Immature natural killer cell (primary cell): ENCODE results near the gene C9. TPM values are rescaled to one million over a fixed set of nuclear protein-coding genes. Genes with fewer than 3 reads are reported as not detected.
"Not testable (repeated sequence)": the region's sequence is repeated elsewhere in the genome, so short reads cannot be mapped to it uniquely, and the experiment has no call there.

Experiments used
- DNase-seq, 3 donors: peaks; one replicate each; pipeline ENCODE4 v3.0.0; 2022; ENCODE audit warnings: mixed read lengths in 1 of 3
- H3K27ac Mint-ChIP-seq, 6 donors: one replicate each; pipeline ENCODE4 v1.8.0; 2020; ENCODE audit warnings: mixed read lengths in 6 of 6, mild to moderate bottlenecking in 5 of 6, inconsistent platforms in 4 of 6, moderate library complexity in 3 of 6
- H3K27me3 Mint-ChIP-seq, 3 donors: one replicate each; pipeline ENCODE4 v1.8.0; 2020 to 2021; ENCODE audit warnings: low read depth in 3 of 3, mild to moderate bottlenecking in 3 of 3, mixed read lengths in 3 of 3, moderate library complexity in 3 of 3, inconsistent platforms in 1 of 3
- H3K36me3 Mint-ChIP-seq, 3 donors: one replicate each; pipeline ENCODE4 v1.8.0; 2020; ENCODE audit warnings: mixed read lengths in 3 of 3, inconsistent platforms in 2 of 3, mild to moderate bottlenecking in 2 of 3
- H3K4me1 Mint-ChIP-seq, 2 donors: one replicate each; pipeline ENCODE4 v1.8.0; 2020; ENCODE audit warnings: inconsistent platforms in 2 of 2, mild to moderate bottlenecking in 2 of 2, mixed read lengths in 2 of 2, moderate library complexity in 1 of 2
- H3K4me3 Mint-ChIP-seq, 5 donors: one replicate each; pipeline ENCODE4 v1.8.0; 2020; ENCODE audit warnings: mild to moderate bottlenecking in 5 of 5, mixed read lengths in 5 of 5, inconsistent platforms in 3 of 5, moderate library complexity in 3 of 5
- H3K9me3 Mint-ChIP-seq, 6 donors: one replicate each; pipeline ENCODE4 v1.8.0; 2020; ENCODE audit warnings: mild to moderate bottlenecking in 6 of 6, mixed read lengths in 6 of 6, inconsistent platforms in 4 of 6, moderate library complexity in 3 of 6
- polyA plus RNA-seq, 3 donors: library from polyadenylated mRNA; unstranded; fragments of 300-500 nt; fragmentation: Illumina TruSeq; gene quantifications; one replicate each; pipeline ENCODE4 v1.2.3, GENCODE V29; 2021

C9 gene
- not detected for polyA plus RNA-seq

DNA sequence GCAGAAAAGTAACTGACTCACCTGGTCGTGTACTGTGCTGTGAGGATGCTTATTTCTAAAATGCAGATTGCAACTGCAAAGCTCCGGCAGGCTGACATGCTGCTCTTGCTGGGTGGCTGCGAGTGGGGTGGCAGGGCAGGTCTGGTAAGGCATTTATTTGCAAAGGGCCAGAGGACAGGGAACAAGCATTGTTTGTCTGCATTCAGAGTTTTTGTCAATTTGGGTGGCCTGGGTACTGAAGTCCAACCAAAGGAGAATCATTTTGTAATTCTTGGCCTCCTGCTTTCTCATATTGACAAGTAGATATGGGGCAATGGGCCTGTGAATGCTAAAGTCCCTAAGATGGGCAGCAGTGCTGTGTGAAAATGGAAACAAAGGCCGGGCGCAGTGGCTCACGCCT lies at the start of gene C9:
Gene C9 (minus strand): TSS at position 129 of the 400 bp plus-strand sequence. CDS start 31 bp downstream, at position 98.
- Mint-ChIP-seq H3K9me3 (no peaks in the 10 kb centered on the region), H3K36me3 (no peaks in the 10 kb centered on the region), H3K4me3 (no peak within 1 kb of the TSS), H3K27me3 (peaks cover 0 to 5% (median 0%) of the 10 kb centered on the region in 3 donors), H3K27ac (no peak within 1 kb of the TSS), H3K4me1 (no peaks in the 10 kb centered on the region)
- DNase-seq: no peak

DNA sequence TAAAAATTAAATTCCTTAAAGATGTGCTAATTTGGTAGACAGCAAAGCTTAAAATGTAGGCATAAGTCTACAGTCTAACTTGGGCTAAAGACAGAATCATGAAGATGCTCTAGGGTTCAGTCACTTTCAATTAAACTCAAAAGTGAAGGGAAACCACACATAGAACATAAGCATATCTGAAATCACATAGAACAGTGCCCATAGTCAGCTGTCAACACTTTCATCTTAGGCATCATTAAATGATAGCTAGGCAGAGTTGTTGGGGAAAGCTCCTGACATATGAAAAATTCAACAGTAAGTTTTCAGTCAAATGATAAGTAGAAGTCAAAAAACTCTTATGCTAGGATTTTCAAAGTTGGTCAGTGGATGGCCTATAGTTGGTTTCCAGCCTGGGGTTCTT lies 49.5 kb upstream of the C9 start:
- peak overlapping the region in 2 of 6 donors; percentile 26 to 52 for H3K27ac Mint-ChIP-seq
- no peak overlapping the region for H3K4me3 Mint-ChIP-seq

DNA sequence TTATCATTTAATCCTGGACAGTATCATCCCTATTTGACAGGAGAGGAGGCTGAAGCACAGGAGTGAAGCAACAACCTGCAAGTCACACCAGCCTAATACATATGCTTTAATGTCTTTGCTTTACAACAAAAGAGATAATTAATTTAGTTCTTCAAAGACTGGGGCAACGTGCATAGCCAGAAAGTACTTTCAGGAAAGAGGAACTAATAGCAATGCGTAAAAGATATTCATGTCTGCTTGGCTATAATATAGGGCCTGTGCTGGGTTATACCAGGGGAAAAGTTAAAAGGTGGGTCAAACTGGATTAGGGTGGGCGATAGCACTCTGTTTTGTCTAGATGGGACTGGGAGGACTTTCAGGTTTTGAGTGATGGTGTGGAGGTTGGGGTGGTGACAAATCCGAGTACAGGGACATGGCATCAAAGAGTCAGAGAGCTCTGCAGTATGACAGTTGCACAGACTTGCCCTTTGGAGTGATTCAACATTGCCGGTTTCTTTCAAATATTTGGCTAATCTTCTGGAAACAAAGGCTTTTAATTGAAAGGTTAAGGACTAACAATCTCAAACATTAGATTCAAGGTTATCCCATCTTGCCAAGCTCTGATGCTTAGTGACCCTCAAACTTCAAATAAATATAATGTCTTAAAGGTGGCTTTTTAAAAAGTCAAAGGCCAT lies 48.6 kb upstream of the C9 start:
- DNase-seq: no peak
- peak overlapping the region in 3 of 6 donors; percentile 12 to 49 (median 29) for H3K27ac Mint-ChIP-seq
- H3K36me3 Mint-ChIP-seq: peaks cover 2 to 18% (median 9%) of the 10 kb centered on the region in 3 donors
- H3K9me3 Mint-ChIP-seq: no peaks in the 10 kb centered on the region
- peaks cover 0 to 1% (median 0%) of the 10 kb centered on the region in 3 donors for H3K27me3 Mint-ChIP-seq
- no peak overlapping the region for H3K4me3 Mint-ChIP-seq
- H3K4me1 Mint-ChIP-seq: peaks cover 64 to 88% of the 10 kb centered on the region in 2 donors

More for the DNA sequence above, 49.5 kb upstream of the C9 start:
- DNase-seq: no peak
- H3K36me3 Mint-ChIP-seq: peaks cover 0 to 16% (median 9%) of the 10 kb centered on the region in 3 donors
- H3K9me3 Mint-ChIP-seq: no peaks in the 10 kb centered on the region
- peaks cover 0 to 1% (median 0%) of the 10 kb centered on the region in 3 donors for H3K27me3 Mint-ChIP-seq
- peaks cover 63 to 89% of the 10 kb centered on the region in 2 donors for H3K4me1 Mint-ChIP-seq

DNA sequence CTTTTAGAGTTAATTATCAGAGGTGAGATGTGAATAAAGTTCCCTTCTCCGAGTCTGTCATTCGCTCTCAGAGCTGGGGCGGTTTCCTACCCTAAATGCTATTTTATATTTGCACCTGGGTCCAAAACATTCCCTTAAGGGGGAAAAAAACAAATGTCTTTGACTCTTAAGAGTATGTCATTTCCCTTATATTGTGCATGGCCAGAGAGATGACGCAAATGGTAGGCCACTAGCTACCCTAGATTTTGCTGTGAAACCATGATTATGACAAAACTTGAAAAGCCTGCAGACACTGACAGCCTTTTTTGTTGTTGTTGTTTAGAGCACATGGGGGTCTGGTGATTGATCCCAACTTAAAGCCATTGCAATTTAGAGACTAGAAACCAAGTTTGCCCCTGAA lies 47.7 kb upstream of the C9 start:
- Mint-ChIP-seq H3K27me3 (peaks cover 0 to 1% (median 0%) of the 10 kb centered on the region in 3 donors), H3K27ac (peak overlapping the region in 2 of 6 donors; percentile 49 to 76), H3K36me3 (peaks cover 7 to 22% (median 12%) of the 10 kb centered on the region in 3 donors), H3K4me1 (peaks cover 58 to 87% of the 10 kb centered on the region in 2 donors), H3K9me3 (no peaks in the 10 kb centered on the region), H3K4me3 (no peak overlapping the region)
- DNase-seq: no peak

DNA sequence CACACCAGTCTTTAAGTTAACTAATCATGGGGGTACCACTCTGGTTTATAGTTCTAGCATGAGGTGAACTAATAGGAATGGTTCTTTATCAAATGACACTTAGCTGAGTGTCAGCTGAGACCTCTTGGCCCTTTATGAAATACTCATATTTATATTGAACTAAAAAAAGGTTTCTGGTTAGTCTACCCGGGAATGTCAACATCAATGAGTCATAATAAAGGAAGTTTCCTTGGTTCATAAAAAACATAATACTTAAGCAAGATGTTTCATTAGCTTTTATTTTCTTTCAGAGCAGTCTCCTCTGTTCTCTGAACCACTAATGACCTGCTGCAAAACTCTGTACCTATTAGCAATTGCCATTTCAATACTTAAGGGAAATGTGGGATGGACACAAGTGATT lies 46.8 kb upstream of the C9 start:
- Mint-ChIP-seq H3K27me3 (peaks cover 0 to 1% (median 0%) of the 10 kb centered on the region in 3 donors), H3K4me3 (no peak overlapping the region), H3K9me3 (no peaks in the 10 kb centered on the region), H3K36me3 (peaks cover 7 to 21% (median 9%) of the 10 kb centered on the region in 3 donors), H3K27ac (peak overlapping the region in 2 of 6 donors; percentile 13 to 37), H3K4me1 (peaks cover 53 to 83% of the 10 kb centered on the region in 2 donors)
- DNase-seq: no peak

DNA sequence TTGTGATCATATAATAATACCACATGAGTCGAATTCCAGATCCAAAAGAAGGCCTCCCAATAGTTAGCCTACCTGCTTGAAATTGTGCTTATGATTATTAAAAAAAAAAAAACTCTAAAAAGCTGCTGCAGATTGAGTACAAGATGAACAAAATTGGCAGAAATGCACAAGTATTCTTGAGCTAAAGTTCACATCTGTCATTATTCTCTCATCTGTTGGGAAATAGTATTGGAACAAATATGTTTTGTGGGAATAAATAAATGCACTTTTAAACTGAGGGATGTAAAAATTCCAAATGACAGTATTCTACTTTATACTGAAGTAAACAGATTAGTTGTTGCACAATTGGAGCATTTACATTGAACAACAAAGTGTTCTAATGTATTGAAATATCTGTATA lies 44.7 kb upstream of the C9 start:
- Mint-ChIP-seq H3K27ac (no peak overlapping the region), H3K4me1 (peaks cover 54 to 63% of the 10 kb centered on the region in 2 donors), H3K9me3 (no peaks in the 10 kb centered on the region), H3K4me3 (no peak overlapping the region), H3K36me3 (peaks cover 7 to 20% (median 10%) of the 10 kb centered on the region in 3 donors), H3K27me3 (peaks cover 0 to 1% (median 0%) of the 10 kb centered on the region in 3 donors)
- DNase-seq: no peak

DNA sequence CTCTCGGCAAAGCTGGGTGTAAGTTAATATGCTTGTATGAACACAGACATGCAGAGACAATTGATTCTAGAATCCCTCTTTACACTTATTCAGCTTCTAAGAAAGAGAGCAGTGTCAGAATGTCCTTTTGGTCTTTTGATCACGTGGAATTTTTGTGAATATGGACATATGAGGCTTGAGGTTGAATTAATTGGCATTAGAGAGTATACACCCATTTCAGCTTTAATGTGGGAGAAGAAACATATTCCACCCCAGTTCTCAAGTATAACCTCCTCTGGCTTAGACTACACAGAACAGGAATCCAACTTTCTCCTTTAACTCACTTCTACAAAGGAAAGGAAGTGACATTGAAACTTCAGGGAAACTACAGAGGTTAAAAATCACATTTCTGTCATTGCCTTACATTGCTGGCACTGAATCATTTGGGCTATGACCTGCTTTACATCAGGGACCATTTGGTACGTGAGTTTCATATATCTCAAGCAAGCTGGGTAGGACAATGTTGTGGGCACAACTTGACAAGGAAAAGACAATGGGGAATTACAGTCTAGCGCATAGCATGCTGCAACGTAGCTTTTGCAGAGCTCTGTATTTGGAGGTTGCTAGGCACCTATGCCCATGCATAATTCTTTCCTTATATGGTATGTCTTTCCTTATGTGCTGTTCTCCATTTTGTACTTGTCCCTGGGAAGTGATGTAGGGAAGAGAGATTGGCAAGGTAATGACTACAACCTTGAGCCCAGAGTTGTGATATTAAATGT lies 41.0 kb upstream of the C9 start:
- Mint-ChIP-seq H3K9me3 (no peaks in the 10 kb centered on the region), H3K27me3 (peaks cover 0 to 1% (median 0%) of the 10 kb centered on the region in 3 donors), H3K27ac (peak overlapping the region in 2 of 6 donors; percentile 6 to 29), H3K4me3 (no peak overlapping the region), H3K4me1 (peaks cover 55 to 61% of the 10 kb centered on the region in 2 donors), H3K36me3 (peaks cover 7 to 20% (median 10%) of the 10 kb centered on the region in 3 donors)
- no peak for DNase-seq

DNA sequence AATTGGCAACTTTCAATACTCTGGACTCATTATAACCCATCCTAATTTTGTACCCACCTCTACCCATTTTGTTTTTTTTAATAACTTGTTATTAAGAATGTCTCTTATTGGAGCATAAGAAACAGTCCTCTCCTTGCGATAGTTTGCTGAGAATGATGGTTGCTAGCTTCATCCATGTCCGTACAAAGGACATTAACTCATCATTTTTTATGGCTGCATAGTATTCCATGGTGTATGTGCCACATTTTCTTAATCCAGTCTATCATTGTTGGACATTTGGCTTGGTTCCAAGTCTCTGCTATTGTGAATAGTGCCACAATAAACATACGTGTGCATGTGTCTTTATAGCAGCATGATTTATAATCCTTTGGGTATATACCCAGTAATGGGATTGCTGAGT lies 39.5 kb upstream of the C9 start:
- not testable (repeated sequence) for H3K9me3 Mint-ChIP-seq, H3K27me3 Mint-ChIP-seq, DNase-seq, H3K4me3 Mint-ChIP-seq
- Mint-ChIP-seq H3K27ac (peak overlapping the region in 3 of 6 donors; percentile 65 to 89 (median 84)), H3K4me1 (peaks cover 63 to 64% of the 10 kb centered on the region in 2 donors), H3K36me3 (peaks cover 7 to 14% (median 7%) of the 10 kb centered on the region in 3 donors)

DNA sequence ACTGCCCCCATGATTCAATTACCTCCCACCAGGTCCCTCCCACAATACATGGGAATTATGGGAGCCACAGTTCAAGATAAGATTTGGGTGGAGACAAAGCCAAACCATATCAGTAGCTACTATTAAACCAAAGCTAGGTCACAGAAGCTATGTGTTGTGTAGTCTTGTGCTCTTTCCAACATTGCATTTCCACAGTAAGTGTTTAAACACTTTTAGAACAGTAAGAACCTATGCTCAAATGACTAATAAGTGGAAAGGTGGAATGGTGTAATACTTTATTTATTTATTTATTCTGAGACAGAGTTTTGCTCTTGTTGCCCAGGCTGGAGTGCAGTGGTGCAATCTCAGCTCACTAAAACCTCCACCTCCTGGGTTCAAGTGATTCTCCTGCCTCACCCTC lies 37.8 kb upstream of the C9 start:
- peak overlapping the region; percentile 33 to 89 (median 83) for H3K27ac Mint-ChIP-seq
- H3K4me1 Mint-ChIP-seq: peaks cover 68 to 78% of the 10 kb centered on the region in 2 donors
- peak overlapping the region in 4 of 5 donors; percentile 6 to 52 (median 23) for H3K4me3 Mint-ChIP-seq
- not testable (repeated sequence) for DNase-seq, H3K9me3 Mint-ChIP-seq, H3K27me3 Mint-ChIP-seq
- peaks cover 0 to 20% (median 12%) of the 10 kb centered on the region in 3 donors for H3K36me3 Mint-ChIP-seq

DNA sequence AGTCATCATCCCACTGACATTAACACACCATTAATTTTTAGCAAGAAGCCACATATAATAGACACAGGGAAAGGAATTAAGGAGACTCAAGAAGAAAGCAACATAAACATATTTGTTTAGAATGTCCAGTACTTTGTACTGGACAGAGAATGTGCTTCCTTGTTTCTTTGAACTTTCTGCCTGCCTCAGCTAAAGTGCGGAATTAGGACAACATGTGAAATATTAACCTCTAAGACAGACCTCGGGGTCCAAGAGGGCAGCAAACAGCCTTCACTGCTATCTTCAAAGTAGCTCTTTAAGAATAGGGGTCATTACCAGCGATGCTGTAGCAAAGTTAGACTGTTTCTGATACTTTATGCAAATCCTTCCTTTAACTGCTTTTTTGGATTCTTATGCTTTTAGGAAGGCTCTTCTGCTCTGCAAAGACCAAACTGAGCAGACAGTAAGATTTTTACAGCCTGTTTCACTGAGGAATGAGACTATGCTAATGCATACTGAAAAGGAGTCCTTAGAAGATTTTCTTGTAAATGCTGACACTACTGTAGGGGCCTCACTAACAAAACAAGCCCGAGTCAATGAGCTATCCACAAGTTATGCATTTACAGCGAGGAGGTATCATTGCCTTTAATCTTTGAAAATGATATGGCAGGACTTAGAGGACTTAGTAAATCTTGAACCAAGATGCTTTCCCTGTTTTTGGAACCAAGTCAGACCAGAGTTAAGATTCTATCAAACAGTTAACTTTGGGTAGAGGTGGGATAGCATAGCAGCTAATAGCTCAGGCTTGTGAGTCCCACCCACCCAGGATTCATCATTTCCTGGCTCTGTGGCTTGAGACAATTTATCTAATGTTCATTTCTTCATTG lies 36.7 kb upstream of the C9 start:
- H3K9me3 Mint-ChIP-seq: no peaks in the 10 kb centered on the region
- no peaks in the 10 kb centered on the region for H3K27me3 Mint-ChIP-seq
- no peak for DNase-seq
- peaks cover 0 to 19% (median 10%) of the 10 kb centered on the region in 3 donors for H3K36me3 Mint-ChIP-seq
- peaks cover 75 to 86% of the 10 kb centered on the region in 2 donors for H3K4me1 Mint-ChIP-seq
- peak overlapping the region; percentile 86 to 94 (median 90) for H3K27ac Mint-ChIP-seq
- peak overlapping the region; percentile 39 to 73 (median 71) for H3K4me3 Mint-ChIP-seq

DNA sequence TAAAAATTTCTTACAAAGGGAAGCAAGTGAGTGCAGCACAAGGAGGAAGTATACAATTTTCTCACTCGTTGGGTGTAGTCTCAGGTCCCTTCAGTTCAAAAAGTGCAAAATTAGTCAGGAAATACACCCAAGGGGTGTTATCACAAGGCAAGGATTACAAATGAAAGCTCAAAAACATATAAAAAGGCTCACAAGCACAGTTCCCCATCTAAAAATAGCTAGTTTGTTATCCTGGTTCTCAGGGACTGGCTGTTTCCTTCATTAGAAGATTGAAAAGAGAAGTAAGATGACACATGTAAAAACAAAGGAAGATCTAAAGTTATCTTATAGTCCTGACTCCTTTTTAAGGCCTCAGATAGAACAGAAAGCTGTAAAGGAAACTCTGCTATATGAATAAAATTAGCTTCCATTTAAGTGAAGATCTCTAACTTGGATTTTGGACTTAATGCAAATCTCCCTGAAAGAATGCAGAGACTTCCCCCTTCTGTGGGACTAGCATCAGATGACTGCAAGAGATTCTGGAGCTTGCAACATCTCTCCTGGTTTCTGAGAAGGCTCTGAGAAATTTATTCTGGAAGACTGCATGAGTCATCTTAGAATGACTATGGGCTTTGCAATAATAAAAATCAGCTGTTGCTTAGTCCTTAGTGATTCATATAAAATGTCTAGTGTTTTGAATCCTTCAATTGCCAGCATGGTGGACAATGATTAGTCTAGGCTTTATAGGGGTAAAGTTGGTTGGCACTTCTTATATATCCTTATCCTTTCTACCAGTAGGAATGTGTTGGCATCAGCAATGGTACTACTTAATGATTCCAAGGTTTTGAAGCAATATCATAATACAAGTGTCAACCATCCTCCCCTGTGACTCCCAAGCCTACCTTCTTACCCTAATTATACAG lies 35.1 kb upstream of the C9 start:
- Mint-ChIP-seq H3K27ac (peak overlapping the region; percentile 86 to 94 (median 90)), H3K36me3 (peaks cover 0 to 16% (median 8%) of the 10 kb centered on the region in 3 donors), H3K4me3 (peak overlapping the region; percentile 71 to 85 (median 72)), H3K9me3 (no peaks in the 10 kb centered on the region), H3K27me3 (no peaks in the 10 kb centered on the region), H3K4me1 (peaks cover 86% of the 10 kb centered on the region in 2 donors)
- DNase-seq: peak; percentile 20 to 42 (median 24)

DNA sequence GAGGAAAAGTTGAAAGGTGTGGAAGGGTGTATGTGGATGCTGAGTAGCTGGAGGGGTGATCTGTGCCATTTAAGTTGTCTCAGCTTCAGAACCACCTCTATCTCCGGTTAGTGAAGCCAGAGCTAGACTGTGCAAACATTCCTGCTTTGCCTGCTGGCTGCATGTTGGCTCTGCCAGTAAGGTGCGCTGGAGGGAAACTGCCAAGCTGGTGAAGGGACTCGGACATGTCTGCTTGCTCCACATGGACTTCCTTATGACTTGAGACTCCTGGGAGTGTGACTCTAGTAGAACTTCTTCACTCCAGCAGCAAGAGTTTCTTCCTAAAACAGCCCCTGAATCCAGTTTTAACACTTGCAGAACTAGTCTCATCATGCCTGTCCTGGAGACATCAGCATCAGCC lies 32.5 kb upstream of the C9 start:
- H3K27me3 Mint-ChIP-seq: no peaks in the 10 kb centered on the region
- DNase-seq: no peak
- peaks cover 13 to 28% (median 22%) of the 10 kb centered on the region in 3 donors for H3K36me3 Mint-ChIP-seq
- H3K9me3 Mint-ChIP-seq: no peaks in the 10 kb centered on the region
- no peak overlapping the region for H3K4me3 Mint-ChIP-seq
- peak overlapping the region; percentile 1 to 57 (median 27) for H3K27ac Mint-ChIP-seq
- peaks cover 65% of the 10 kb centered on the region in 2 donors for H3K4me1 Mint-ChIP-seq
